Upper lobe of left lung (tissue), 4 donors: ENCODE measurements around the gene NME4.
"Not testable (repeated sequence)": the region's sequence is repeated elsewhere in the genome, so short reads cannot be mapped to it uniquely, and the experiment has no call there.

ENCODE experiments used
- CTCF ChIP-seq, 6 experiments: fragments of 450-650 bp in 4 of 6; fragments of 200-600 bp in 2 of 6; sonication (generic) in 2 of 6; IDR thresholded peaks; one replicate each; pipeline ENCODE4 v1.5.1; 2016 to 2019; ENCODE audit warnings: antibody characterized with exemption in 6 of 6
- POLR2A ChIP-seq, 4 donors: fragments of 450-650 bp; IDR thresholded peaks; one replicate each; pipeline ENCODE4 v1.5.1; 2016 to 2017; ENCODE audit warnings: antibody characterized with exemption in 4 of 4, mild to moderate bottlenecking in 2 of 4

- TF ChIP-seq POLR2A, CTCF (IDR thresholded peaks at IDR 0.05): not testable (repeated sequence)
These were observed 18.1 kb downstream of the NME4 start for GRCh38 chr16:415170-415498.
